ENCODE measurements around the gene KRTAP19-5. TPM values are rescaled to one million over a fixed set of nuclear protein-coding genes. Genes with fewer than 3 reads are reported as not detected.

Gene KRTAP19-5
- total and polyA plus RNA-seq, 11 donors = not detected

DNA sequence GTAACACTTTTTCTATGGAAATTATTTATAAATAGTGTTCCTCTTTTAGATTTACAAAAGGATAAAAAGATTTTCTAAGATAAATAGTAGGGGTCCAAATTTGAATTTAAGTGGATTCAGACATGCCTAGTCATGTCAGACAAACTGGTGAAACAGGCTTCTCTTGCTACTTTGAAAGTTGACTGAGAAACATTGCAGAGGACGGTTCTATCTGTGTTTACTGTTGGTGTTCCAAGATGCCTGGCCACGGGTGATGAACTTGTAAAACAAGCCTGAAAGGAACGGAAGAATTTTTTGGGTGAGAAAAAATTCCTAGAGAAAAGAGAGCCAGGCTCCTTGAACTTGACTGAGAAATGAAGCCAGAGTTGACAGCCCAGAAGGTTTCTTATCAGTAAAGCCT, 23.9 kb downstream of the KRTAP19-5 start:
- Histone ChIP-seq H3K4me3 (no peak overlapping the region), H3K36me3 (no peaks in the 10 kb centered on the region), H3K27ac (peak overlapping the region in 3 of 12 donors; percentile 32 to 70 (median 53)), H3K9me3 (no peaks in the 10 kb centered on the region), H3K27me3 (no peaks in the 10 kb centered on the region), H3K4me1 (peaks cover 0 to 13% (median 0%) of the 10 kb centered on the region in 12 donors)
- no peak for DNase-seq
- intact Hi-C loops (cut with DNase I) = no loop called here
- no peak for ATAC-seq
- 19 to 31% (median 27%) methylated on average over 3 of the region's 3 CpGs for WGBS, 4 donors
- TF ChIP-seq, protein P1, sequence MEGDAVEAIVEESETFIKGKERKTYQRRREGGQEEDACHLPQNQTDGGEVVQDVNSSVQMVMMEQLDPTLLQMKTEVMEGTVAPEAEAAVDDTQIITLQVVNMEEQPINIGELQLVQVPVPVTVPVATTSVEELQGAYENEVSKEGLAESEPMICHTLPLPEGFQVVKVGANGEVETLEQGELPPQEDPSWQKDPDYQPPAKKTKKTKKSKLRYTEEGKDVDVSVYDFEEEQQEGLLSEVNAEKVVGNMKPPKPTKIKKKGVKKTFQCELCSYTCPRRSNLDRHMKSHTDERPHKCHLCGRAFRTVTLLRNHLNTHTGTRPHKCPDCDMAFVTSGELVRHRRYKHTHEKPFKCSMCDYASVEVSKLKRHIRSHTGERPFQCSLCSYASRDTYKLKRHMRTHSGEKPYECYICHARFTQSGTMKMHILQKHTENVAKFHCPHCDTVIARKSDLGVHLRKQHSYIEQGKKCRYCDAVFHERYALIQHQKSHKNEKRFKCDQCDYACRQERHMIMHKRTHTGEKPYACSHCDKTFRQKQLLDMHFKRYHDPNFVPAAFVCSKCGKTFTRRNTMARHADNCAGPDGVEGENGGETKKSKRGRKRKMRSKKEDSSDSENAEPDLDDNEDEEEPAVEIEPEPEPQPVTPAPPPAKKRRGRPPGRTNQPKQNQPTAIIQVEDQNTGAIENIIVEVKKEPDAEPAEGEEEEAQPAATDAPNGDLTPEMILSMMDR (IDR thresholded peaks at IDR 0.05) = no peak
- TF ChIP-seq POLR2A (IDR thresholded peaks at IDR 0.05) = no peak

DNA sequence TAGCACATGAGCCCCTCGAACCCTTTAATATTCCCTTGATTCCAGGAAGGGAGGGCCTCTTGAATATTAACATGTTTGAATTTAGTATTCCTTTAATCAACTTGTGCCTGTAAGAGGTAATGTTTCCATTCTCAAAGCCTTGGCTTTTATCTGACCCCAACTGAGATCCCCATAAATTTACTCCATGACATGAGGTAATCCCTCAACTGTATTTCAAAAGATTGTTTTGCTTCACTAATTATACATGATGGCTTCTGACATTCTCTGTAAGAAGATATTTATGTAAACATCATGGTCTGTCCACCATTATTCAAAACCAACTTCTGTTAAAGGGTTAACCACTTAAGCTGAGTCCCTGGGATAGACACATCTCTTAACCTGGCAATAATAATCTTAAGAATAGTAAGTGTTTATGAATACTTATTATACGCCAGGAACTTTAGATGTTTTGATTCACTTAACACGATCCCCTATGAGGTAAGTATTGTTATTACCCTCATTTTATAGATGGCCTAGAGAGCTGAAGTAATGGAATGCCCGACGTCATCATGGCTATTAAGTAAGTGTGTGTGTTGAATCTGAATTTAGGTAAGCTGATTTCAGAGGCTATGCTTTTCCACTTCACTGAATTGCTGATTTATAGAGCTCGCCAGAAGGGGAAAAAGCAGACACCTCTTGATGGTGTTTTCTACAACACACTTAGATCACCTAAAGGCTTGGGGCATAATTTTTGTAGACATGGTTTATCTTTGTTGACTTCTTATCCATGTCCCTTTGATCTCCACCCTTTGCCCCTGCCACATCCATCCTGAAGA, 32.8 kb downstream of the KRTAP19-5 start:
- Histone ChIP-seq H3K27me3 (no peaks in the 10 kb centered on the region), H3K27ac (no peak overlapping the region), H3K4me1 (no peaks in the 10 kb centered on the region), H3K9me3 (no peaks in the 10 kb centered on the region), H3K4me3 (no peak overlapping the region), H3K36me3 (no peaks in the 10 kb centered on the region)
- DNase-seq (no peak), ATAC-seq (no peak)
- no peak for TF ChIP-seq POLR2A (IDR thresholded peaks at IDR 0.05)
- TF ChIP-seq, protein P1 (IDR thresholded peaks at IDR 0.05) = no peak
- WGBS, 4 donors = 75 to 85% (median 79%) methylated on average over 6 of the region's 6 CpGs
- intact Hi-C loops (cut with DNase I) = no loop called here

DNA sequence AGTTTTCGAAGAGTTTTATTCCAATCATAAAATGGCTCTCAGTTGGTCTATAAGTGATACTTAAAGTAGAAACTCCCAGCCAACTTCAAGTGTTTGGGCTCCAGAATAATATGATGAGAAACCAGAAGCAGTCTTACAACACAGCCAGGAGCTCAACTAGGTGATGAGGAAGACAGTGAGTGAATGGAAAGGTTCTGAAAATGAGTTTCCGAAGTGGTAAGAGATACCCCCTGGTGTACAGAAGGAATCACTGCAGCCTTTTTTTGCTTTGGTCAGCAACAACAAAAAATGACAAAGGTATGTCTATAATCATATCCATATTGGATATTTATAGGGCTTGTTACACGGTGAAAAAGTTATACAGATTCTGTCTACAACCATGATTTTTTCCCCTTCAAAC, 38.2 kb downstream of the KRTAP19-5 start:
- ATAC-seq (no peak), DNase-seq (no peak)
- 57 to 68% (median 61%) methylated on average over 3 of the region's 3 CpGs for WGBS, 4 donors
- Histone ChIP-seq H3K9me3 (no peaks in the 10 kb centered on the region), H3K27me3 (no peaks in the 10 kb centered on the region), H3K4me1 (no peaks in the 10 kb centered on the region), H3K27ac (no peak overlapping the region), H3K36me3 (no peaks in the 10 kb centered on the region), H3K4me3 (no peak overlapping the region)
- TF ChIP-seq, protein P1 (IDR thresholded peaks at IDR 0.05) = peak in 6 of 12 donors; percentile 13 to 48 (median 40)
- TF ChIP-seq POLR2A (IDR thresholded peaks at IDR 0.05) = no peak
- intact Hi-C loops (cut with DNase I) = no loop called here

Other genes starting within 250 kb of the KRTAP19-5 start
- not detected for gene KRTAP24-1, start 219.2 kb downstream of the KRTAP19-5 start, total RNA-seq
- not detected for gene KRTAP24-1, start 219.2 kb downstream of the KRTAP19-5 start, polyA plus RNA-seq
- gene KRTAP25-1, start 212.6 kb downstream of the KRTAP19-5 start, total RNA-seq = not detected
- not detected for gene KRTAP25-1, start 212.6 kb downstream of the KRTAP19-5 start, polyA plus RNA-seq
- not detected for gene KRTAP26-1, start 181.8 kb downstream of the KRTAP19-5 start, total RNA-seq
- not detected for gene KRTAP26-1, start 181.8 kb downstream of the KRTAP19-5 start, polyA plus RNA-seq
- not detected for gene KRTAP27-1, start 164.4 kb downstream of the KRTAP19-5 start, total RNA-seq
- not detected for gene KRTAP27-1, start 164.4 kb downstream of the KRTAP19-5 start, polyA plus RNA-seq
- not detected for gene KRTAP23-1, start 153.5 kb downstream of the KRTAP19-5 start, total RNA-seq
- gene KRTAP23-1, start 153.5 kb downstream of the KRTAP19-5 start, polyA plus RNA-seq = not detected
- not detected for gene KRTAP13-2, start 129.9 kb downstream of the KRTAP19-5 start, total RNA-seq
- not detected for gene KRTAP13-2, start 129.9 kb downstream of the KRTAP19-5 start, polyA plus RNA-seq
- not detected for gene KRTAP13-1, start 106.1 kb downstream of the KRTAP19-5 start, total RNA-seq
- not detected for gene KRTAP13-1, start 106.1 kb downstream of the KRTAP19-5 start, polyA plus RNA-seq
- gene KRTAP13-3, start 76.2 kb downstream of the KRTAP19-5 start, total RNA-seq = not detected
- not detected for gene KRTAP13-3, start 76.2 kb downstream of the KRTAP19-5 start, polyA plus RNA-seq
- not detected for gene KRTAP13-4, start 71.9 kb downstream of the KRTAP19-5 start, total RNA-seq
- not detected for gene KRTAP13-4, start 71.9 kb downstream of the KRTAP19-5 start, polyA plus RNA-seq
- not detected for gene KRTAP15-1, start 61.9 kb downstream of the KRTAP19-5 start, total RNA-seq
- gene KRTAP15-1, start 61.9 kb downstream of the KRTAP19-5 start, polyA plus RNA-seq = not detected
- not detected for gene KRTAP19-1, start 21.8 kb downstream of the KRTAP19-5 start, total RNA-seq
- gene KRTAP19-1, start 21.8 kb downstream of the KRTAP19-5 start, polyA plus RNA-seq = not detected
- not detected for gene KRTAP19-2, start 14.7 kb downstream of the KRTAP19-5 start, total RNA-seq
- not detected for gene KRTAP19-2, start 14.7 kb downstream of the KRTAP19-5 start, polyA plus RNA-seq
- gene KRTAP19-3, start 10.1 kb downstream of the KRTAP19-5 start, total RNA-seq = not detected
- not detected for gene KRTAP19-3, start 10.1 kb downstream of the KRTAP19-5 start, polyA plus RNA-seq
- not detected for gene KRTAP19-4, start 5.0 kb downstream of the KRTAP19-5 start, total RNA-seq
- gene KRTAP19-4, start 5.0 kb downstream of the KRTAP19-5 start, polyA plus RNA-seq = not detected
- gene KRTAP19-6, start 39.7 kb upstream of the KRTAP19-5 start, total RNA-seq = not detected
- not detected for gene KRTAP19-6, start 39.7 kb upstream of the KRTAP19-5 start, polyA plus RNA-seq
- gene KRTAP19-7, start 59.2 kb upstream of the KRTAP19-5 start, total RNA-seq = not detected
- not detected for gene KRTAP19-7, start 59.2 kb upstream of the KRTAP19-5 start, polyA plus RNA-seq
- gene KRTAP22-2, start 88.3 kb upstream of the KRTAP19-5 start, total RNA-seq = not detected
- not detected for gene KRTAP22-2, start 88.3 kb upstream of the KRTAP19-5 start, polyA plus RNA-seq
- not detected for gene KRTAP6-3, start 90.3 kb upstream of the KRTAP19-5 start, total RNA-seq
- not detected for gene KRTAP6-3, start 90.3 kb upstream of the KRTAP19-5 start, polyA plus RNA-seq
- gene KRTAP6-2, start 96.8 kb upstream of the KRTAP19-5 start, total RNA-seq = not detected
- not detected for gene KRTAP6-2, start 96.8 kb upstream of the KRTAP19-5 start, polyA plus RNA-seq
- not detected for gene KRTAP22-1, start 98.9 kb upstream of the KRTAP19-5 start, total RNA-seq
- gene KRTAP22-1, start 98.9 kb upstream of the KRTAP19-5 start, polyA plus RNA-seq = not detected
- gene KRTAP6-1, start 111.8 kb upstream of the KRTAP19-5 start, total RNA-seq = not detected
- gene KRTAP6-1, start 111.8 kb upstream of the KRTAP19-5 start, polyA plus RNA-seq = not detected
- gene KRTAP20-1, start 114.3 kb upstream of the KRTAP19-5 start, total RNA-seq = not detected
- gene KRTAP20-1, start 114.3 kb upstream of the KRTAP19-5 start, polyA plus RNA-seq = not detected
- gene KRTAP20-4, start 118.5 kb upstream of the KRTAP19-5 start, total RNA-seq = not detected
- gene KRTAP20-4, start 118.5 kb upstream of the KRTAP19-5 start, polyA plus RNA-seq = not detected
- not detected for gene KRTAP20-2, start 133.1 kb upstream of the KRTAP19-5 start, total RNA-seq
- not detected for gene KRTAP20-2, start 133.1 kb upstream of the KRTAP19-5 start, polyA plus RNA-seq
- gene KRTAP20-3, start 140.7 kb upstream of the KRTAP19-5 start, total RNA-seq = not detected
- gene KRTAP20-3, start 140.7 kb upstream of the KRTAP19-5 start, polyA plus RNA-seq = not detected
- gene KRTAP21-3, start 216.6 kb upstream of the KRTAP19-5 start, total RNA-seq = not detected
- gene KRTAP21-3, start 216.6 kb upstream of the KRTAP19-5 start, polyA plus RNA-seq = not detected
- gene KRTAP21-2, start 245.1 kb upstream of the KRTAP19-5 start, total RNA-seq = not detected
- gene KRTAP21-2, start 245.1 kb upstream of the KRTAP19-5 start, polyA plus RNA-seq = not detected

Data from heart left ventricle (tissue), 16 donors.